GM23338 (cell line): ENCODE results near the gene STMN3. TPM values are rescaled to one million over a fixed set of nuclear protein-coding genes. Genes with fewer than 3 reads are reported as not detected.

Experiments used
- ATAC-seq: fragments of 200-7000 bp; cut with Tn5 transposase; 3 replicates; pipeline ENCODE4 v1.9.1; 2020
- DNase-seq: peaks from one replicate; pipeline ENCODE4 v3.0.0-alpha.2; 2015; ENCODE audit warnings: low spot score
- H2AFZ ChIP-seq: fragments of 200-600 bp; sonication (generic); 2 replicates; pipeline ENCODE4 v1.8.0; 2016; ENCODE audit warnings: antibody characterized with exemption, mild to moderate bottlenecking, moderate library complexity
- H3F3A ChIP-seq: fragments of 200-600 bp; sonication (generic); replicated peaks from 2 replicates; pipeline ENCODE4 v1.8.0; 2017; ENCODE audit warnings: antibody characterized with exemption, mixed run types, low read depth
- H3K27ac ChIP-seq: fragments of 200-600 bp; sonication (generic); 2 replicates; pipeline ENCODE4 v1.6.1; 2016; ENCODE audit warnings: low read depth
- H3K27me3 ChIP-seq: fragments of 200-600 bp; sonication (generic); 2 replicates; pipeline ENCODE4 v1.8.0; 2016; ENCODE audit warnings: mild to moderate bottlenecking, mixed run types, moderate library complexity; ENCODE audit not compliant: insufficient read depth
- H3K36me3 ChIP-seq: fragments of 200-600 bp; sonication (generic); 2 replicates; pipeline ENCODE4 v1.8.0; 2016; ENCODE audit warnings: mild to moderate bottlenecking; ENCODE audit not compliant: insufficient read depth
- H3K4me1 ChIP-seq: fragments of 200-600 bp; sonication (generic); 2 replicates; pipeline ENCODE4 v1.8.0; 2016; ENCODE audit warnings: mild to moderate bottlenecking, moderate library complexity; ENCODE audit not compliant: insufficient read depth
- H3K4me2 ChIP-seq: fragments of 200-600 bp; sonication (generic); 2 replicates; pipeline ENCODE4 v1.7.1; 2017; ENCODE audit warnings: mixed run types
- H3K4me3 ChIP-seq: fragments of 200-600 bp; sonication (generic); 2 replicates; pipeline ENCODE4 v1.6.1; 2016; ENCODE audit warnings: mixed run types
- H3K79me2 ChIP-seq: fragments of 200-600 bp; sonication (generic); replicated peaks from 2 replicates; pipeline ENCODE4 v1.8.0; 2017; ENCODE audit warnings: mild to moderate bottlenecking; ENCODE audit not compliant: insufficient read depth
- H3K9me2 ChIP-seq: fragments of 200-600 bp; sonication (generic); 2 replicates; pipeline ENCODE4 v1.8.0; 2017; ENCODE audit not compliant: insufficient read depth
- H4K20me1 ChIP-seq: fragments of 200-600 bp; sonication (generic); replicated peaks from 2 replicates; pipeline ENCODE4 v1.8.0; 2017; ENCODE audit warnings: mild to moderate bottlenecking; ENCODE audit not compliant: insufficient read depth
- H3K27ac Mint-ChIP-seq: 2 replicates; pipeline ENCODE4 v1.8.0; 2020; ENCODE audit warnings: inconsistent platforms, mild to moderate bottlenecking, moderate library complexity, mixed read lengths
- H3K27me3 Mint-ChIP-seq: 3 replicates; pipeline ENCODE4 v1.8.0; 2022; ENCODE audit warnings: low read depth, mild to moderate bottlenecking, moderate library complexity, mixed read lengths, inconsistent platforms; ENCODE audit not compliant: insufficient read depth, poor library complexity
- H3K36me3 Mint-ChIP-seq: 3 replicates; pipeline ENCODE4 v1.8.0; 2021; ENCODE audit warnings: low read depth, mild to moderate bottlenecking, inconsistent platforms, moderate library complexity, mixed read lengths
- H3K4me1 Mint-ChIP-seq: 3 replicates; pipeline ENCODE4 v1.8.0; 2020; ENCODE audit warnings: mild to moderate bottlenecking, inconsistent platforms, mixed read lengths
- H3K4me3 Mint-ChIP-seq: 3 replicates; pipeline ENCODE4 v1.8.0; 2021; ENCODE audit warnings: moderate library complexity, mild to moderate bottlenecking, inconsistent platforms, mixed read lengths
- H3K9me3 Mint-ChIP-seq: 3 replicates; pipeline ENCODE4 v1.8.0; 2020; ENCODE audit warnings: moderate library complexity, mild to moderate bottlenecking, inconsistent platforms, mixed read lengths
- JUNB ChIP-seq: IDR thresholded peaks from one replicate; pipeline ENCODE4 v1.6.1; 2016; ENCODE audit warnings: antibody characterized with exemption; ENCODE audit not compliant: unreplicated experiment
- NANOG ChIP-seq: IDR thresholded peaks from 2 replicates; pipeline ENCODE4 v1.6.1; 2016; ENCODE audit warnings: antibody characterized with exemption, borderline replicate concordance
- POLR2AphosphoS5 ChIP-seq: IDR thresholded peaks from 2 replicates; pipeline ENCODE4 v1.6.1; 2016; ENCODE audit warnings: antibody characterized with exemption, low read depth
- polyA plus RNA-seq: library from polyadenylated mRNA; unstranded; fragments of >200 nt; fragmentation: Nextera tagmentation; extraction: Ambion mirVana; gene quantifications from 2 replicates; pipeline ENCODE4 v1.2.1, GENCODE V29; 2016
- total RNA-seq: library from RNA; depleted of rRNA; stranded (reverse); fragments of >200 nt; shearing (Covaris generic); gene quantifications from 2 replicates; pipeline ENCODE4 v1.2.3, GENCODE V29; 2014
- TF ChIP-seq, protein P1 (sequence below): fragments of 250-450 bp; sonication (Bioruptor Pico); IDR thresholded peaks from 2 replicates; pipeline ENCODE4 v1.5.0; 2020; ENCODE audit warnings: mild to moderate bottlenecking, moderate library complexity
- TF ChIP-seq, protein P2 (sequence below): IDR thresholded peaks from 2 replicates; pipeline ENCODE4 v1.6.1; 2016; ENCODE audit warnings: antibody characterized with exemption
- TF ChIP-seq, protein P3 (sequence below), 2 experiments: fragments of 200-600 bp in 1 of 2; sonication (generic) in 1 of 2; conservative IDR thresholded peaks; 2 replicates each; pipeline versions ENCODE4 v1.5.1 to v1.6.1; 2016 to 2017; ENCODE audit warnings: antibody characterized with exemption in 2 of 2, low read depth in 2 of 2, mild to moderate bottlenecking in 2 of 2, moderate library complexity in 1 of 2
- TF ChIP-seq, protein P4 (sequence below): IDR thresholded peaks from one replicate; pipeline ENCODE4 v1.6.1; 2018; ENCODE audit warnings: antibody characterized with exemption; ENCODE audit not compliant: unreplicated experiment

Gene STMN3
- total and polyA plus RNA-seq, 2 experiments from 2014 or later, result 28.6 to 61.3 TPM

DNA sequence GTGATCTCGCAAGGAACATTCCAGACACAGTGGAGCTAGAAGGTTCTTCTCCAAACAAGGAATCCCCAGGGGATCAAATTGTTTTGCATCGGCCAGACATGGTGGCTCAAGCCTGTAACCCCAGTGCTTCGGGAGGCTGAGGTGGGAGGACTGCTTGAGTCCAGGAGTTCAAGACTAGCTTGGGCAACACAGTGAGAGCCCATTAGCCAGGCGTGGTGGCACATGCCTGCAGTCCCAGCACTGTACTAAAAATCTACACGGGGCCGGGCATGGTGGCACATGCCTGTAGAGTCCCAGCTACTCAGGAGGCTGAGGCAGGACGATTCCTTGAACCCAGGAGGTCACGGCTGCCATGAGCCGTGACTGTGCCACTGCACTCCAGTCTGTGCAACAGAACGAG lies 41.6 kb downstream of the STMN3 start (continued):
- TF ChIP-seq, protein P1, sequence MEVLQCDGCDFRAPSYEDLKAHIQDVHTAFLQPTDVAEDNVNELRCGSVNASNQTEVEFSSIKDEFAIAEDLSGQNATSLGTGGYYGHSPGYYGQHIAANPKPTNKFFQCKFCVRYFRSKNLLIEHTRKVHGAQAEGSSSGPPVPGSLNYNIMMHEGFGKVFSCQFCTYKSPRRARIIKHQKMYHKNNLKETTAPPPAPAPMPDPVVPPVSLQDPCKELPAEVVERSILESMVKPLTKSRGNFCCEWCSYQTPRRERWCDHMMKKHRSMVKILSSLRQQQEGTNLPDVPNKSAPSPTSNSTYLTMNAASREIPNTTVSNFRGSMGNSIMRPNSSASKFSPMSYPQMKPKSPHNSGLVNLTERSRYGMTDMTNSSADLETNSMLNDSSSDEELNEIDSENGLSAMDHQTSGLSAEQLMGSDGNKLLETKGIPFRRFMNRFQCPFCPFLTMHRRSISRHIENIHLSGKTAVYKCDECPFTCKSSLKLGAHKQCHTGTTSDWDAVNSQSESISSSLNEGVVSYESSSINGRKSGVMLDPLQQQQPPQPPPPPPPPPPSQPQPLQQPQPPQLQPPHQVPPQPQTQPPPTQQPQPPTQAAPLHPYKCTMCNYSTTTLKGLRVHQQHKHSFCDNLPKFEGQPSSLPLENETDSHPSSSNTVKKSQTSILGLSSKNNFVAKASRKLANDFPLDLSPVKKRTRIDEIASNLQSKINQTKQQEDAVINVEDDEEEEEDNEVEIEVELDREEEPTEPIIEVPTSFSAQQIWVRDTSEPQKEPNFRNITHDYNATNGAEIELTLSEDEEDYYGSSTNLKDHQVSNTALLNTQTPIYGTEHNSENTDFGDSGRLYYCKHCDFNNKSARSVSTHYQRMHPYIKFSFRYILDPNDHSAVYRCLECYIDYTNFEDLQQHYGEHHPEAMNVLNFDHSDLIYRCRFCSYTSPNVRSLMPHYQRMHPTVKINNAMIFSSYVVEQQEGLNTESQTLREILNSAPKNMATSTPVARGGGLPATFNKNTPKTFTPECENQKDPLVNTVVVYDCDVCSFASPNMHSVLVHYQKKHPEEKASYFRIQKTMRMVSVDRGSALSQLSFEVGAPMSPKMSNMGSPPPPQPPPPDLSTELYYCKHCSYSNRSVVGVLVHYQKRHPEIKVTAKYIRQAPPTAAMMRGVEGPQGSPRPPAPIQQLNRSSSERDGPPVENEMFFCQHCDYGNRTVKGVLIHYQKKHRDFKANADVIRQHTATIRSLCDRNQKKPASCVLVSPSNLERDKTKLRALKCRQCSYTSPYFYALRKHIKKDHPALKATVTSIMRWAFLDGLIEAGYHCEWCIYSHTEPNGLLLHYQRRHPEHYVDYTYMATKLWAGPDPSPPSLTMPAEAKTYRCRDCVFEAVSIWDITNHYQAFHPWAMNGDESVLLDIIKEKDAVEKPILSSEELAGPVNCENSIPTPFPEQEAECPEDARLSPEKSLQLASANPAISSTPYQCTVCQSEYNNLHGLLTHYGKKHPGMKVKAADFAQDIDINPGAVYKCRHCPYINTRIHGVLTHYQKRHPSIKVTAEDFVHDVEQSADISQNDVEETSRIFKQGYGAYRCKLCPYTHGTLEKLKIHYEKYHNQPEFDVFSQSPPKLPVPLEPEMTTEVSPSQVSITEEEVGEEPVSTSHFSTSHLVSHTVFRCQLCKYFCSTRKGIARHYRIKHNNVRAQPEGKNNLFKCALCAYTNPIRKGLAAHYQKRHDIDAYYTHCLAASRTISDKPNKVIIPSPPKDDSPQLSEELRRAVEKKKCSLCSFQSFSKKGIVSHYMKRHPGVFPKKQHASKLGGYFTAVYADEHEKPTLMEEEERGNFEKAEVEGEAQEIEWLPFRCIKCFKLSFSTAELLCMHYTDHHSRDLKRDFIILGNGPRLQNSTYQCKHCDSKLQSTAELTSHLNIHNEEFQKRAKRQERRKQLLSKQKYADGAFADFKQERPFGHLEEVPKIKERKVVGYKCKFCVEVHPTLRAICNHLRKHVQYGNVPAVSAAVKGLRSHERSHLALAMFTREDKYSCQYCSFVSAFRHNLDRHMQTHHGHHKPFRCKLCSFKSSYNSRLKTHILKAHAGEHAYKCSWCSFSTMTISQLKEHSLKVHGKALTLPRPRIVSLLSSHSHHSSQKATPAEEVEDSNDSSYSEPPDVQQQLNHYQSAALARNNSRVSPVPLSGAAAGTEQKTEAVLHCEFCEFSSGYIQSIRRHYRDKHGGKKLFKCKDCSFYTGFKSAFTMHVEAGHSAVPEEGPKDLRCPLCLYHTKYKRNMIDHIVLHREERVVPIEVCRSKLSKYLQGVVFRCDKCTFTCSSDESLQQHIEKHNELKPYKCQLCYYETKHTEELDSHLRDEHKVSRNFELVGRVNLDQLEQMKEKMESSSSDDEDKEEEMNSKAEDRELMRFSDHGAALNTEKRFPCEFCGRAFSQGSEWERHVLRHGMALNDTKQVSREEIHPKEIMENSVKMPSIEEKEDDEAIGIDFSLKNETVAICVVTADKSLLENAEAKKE (CRISPR knock-in tag), result no peak
- TF ChIP-seq, protein P2, sequence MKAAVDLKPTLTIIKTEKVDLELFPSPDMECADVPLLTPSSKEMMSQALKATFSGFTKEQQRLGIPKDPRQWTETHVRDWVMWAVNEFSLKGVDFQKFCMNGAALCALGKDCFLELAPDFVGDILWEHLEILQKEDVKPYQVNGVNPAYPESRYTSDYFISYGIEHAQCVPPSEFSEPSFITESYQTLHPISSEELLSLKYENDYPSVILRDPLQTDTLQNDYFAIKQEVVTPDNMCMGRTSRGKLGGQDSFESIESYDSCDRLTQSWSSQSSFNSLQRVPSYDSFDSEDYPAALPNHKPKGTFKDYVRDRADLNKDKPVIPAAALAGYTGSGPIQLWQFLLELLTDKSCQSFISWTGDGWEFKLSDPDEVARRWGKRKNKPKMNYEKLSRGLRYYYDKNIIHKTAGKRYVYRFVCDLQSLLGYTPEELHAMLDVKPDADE, result no peak
- TF ChIP-seq, protein P3, sequence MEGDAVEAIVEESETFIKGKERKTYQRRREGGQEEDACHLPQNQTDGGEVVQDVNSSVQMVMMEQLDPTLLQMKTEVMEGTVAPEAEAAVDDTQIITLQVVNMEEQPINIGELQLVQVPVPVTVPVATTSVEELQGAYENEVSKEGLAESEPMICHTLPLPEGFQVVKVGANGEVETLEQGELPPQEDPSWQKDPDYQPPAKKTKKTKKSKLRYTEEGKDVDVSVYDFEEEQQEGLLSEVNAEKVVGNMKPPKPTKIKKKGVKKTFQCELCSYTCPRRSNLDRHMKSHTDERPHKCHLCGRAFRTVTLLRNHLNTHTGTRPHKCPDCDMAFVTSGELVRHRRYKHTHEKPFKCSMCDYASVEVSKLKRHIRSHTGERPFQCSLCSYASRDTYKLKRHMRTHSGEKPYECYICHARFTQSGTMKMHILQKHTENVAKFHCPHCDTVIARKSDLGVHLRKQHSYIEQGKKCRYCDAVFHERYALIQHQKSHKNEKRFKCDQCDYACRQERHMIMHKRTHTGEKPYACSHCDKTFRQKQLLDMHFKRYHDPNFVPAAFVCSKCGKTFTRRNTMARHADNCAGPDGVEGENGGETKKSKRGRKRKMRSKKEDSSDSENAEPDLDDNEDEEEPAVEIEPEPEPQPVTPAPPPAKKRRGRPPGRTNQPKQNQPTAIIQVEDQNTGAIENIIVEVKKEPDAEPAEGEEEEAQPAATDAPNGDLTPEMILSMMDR (conservative IDR thresholded peaks at IDR 0.05; ENCODE audit: low read depth in 2 of 2), result no peak

DNA sequence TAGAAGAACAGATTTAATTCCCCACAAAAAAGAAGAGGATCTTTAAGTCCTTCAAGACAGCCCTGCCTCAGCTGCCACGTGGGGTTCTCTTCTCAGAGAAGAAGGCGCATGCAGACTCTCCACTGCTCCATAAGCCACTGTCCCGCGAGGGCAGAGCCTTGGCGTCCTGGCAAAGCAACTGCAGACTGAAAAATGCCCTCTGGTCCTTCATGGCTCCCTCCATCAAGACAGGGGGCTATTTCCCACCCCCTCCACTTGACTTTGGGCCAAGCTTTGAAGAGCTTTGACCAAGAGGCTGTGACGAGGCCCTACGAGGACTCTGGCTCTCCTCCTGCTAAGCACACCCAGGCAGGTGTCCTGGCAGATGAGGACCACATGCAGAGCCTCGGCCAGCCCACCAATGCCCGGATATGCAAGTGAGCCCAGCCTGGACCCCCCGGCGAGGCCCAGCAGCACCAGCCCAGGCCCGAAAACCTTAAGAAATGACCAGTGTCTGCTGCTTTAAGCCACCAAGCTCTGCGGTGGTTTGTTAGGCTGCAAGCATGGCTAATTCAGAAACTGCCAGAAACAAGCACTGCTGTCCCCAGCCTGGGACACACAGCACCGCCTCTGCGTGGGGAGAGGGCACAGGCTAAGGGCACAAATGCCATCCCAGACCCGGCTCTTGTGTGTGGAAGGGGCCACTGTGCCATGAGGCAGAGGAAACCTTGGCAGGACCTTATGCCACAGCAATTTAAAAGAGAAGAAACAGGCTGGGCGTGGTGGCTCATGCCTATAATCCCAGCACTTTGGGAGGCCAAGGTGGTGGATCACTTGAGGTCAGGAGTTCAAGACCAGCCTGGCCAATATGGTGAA lies 42.4 kb downstream of the STMN3 start:
- Mint-ChIP-seq H3K36me3 (peaks cover 25% of the 10 kb centered on the region), H3K4me1 (no peaks in the 10 kb centered on the region), H3K27ac (no peak overlapping the region), H3K9me3 (peaks cover 14% of the 10 kb centered on the region), H3K27me3 (peaks cover 2% of the 10 kb centered on the region), H3K4me3 (no peak overlapping the region)
- no peaks in the 10 kb centered on the region for H4K20me1 ChIP-seq
- H3K27ac ChIP-seq, result no peak overlapping the region
- H3K9me2 ChIP-seq, result no peaks in the 10 kb centered on the region
- H3K4me3 ChIP-seq, result no peak overlapping the region
- no peak for DNase-seq
- peaks cover 19% of the 10 kb centered on the region for H3K79me2 ChIP-seq
- H2AFZ ChIP-seq, result no peak overlapping the region
- no peaks in the 10 kb centered on the region for H3K27me3 ChIP-seq
- no peak overlapping the region for H3K4me2 ChIP-seq
- no peaks in the 10 kb centered on the region for H3K4me1 ChIP-seq
- no peaks in the 10 kb centered on the region; the same call in 1 of the 2 replicates for H3K36me3 ChIP-seq
- no peaks in the 10 kb centered on the region for H3F3A ChIP-seq
- no peak for ATAC-seq
- no peak for TF ChIP-seq JUNB
- no peak for TF ChIP-seq POLR2AphosphoS5
- TF ChIP-seq, protein P2, result no peak
- TF ChIP-seq, protein P4, sequence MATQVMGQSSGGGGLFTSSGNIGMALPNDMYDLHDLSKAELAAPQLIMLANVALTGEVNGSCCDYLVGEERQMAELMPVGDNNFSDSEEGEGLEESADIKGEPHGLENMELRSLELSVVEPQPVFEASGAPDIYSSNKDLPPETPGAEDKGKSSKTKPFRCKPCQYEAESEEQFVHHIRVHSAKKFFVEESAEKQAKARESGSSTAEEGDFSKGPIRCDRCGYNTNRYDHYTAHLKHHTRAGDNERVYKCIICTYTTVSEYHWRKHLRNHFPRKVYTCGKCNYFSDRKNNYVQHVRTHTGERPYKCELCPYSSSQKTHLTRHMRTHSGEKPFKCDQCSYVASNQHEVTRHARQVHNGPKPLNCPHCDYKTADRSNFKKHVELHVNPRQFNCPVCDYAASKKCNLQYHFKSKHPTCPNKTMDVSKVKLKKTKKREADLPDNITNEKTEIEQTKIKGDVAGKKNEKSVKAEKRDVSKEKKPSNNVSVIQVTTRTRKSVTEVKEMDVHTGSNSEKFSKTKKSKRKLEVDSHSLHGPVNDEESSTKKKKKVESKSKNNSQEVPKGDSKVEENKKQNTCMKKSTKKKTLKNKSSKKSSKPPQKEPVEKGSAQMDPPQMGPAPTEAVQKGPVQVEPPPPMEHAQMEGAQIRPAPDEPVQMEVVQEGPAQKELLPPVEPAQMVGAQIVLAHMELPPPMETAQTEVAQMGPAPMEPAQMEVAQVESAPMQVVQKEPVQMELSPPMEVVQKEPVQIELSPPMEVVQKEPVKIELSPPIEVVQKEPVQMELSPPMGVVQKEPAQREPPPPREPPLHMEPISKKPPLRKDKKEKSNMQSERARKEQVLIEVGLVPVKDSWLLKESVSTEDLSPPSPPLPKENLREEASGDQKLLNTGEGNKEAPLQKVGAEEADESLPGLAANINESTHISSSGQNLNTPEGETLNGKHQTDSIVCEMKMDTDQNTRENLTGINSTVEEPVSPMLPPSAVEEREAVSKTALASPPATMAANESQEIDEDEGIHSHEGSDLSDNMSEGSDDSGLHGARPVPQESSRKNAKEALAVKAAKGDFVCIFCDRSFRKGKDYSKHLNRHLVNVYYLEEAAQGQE, result no peak
- TF ChIP-seq NANOG, result no peak
